ENCODE data around the gene EPC2. TPM values are rescaled to one million over a fixed set of nuclear protein-coding genes. Genes with fewer than 3 reads are reported as not detected.

EPC2 gene
- total and polyA plus RNA-seq, 2 donors from 2014 or later: 7.2 to 43.9 TPM

GRCh38 chr2:148742373-148742772, 97.8 kb downstream of the EPC2 start:
- H3K27me3 ChIP-seq (ENCODE audit: control insufficient read depth, insufficient read depth, low read length): no peaks in the 10 kb centered on the region
- FAIRE-seq: no peak
- no peak overlapping the region for H3K9ac ChIP-seq (ENCODE audit: low read length in 3 of 3)
- H3K4me1 ChIP-seq (ENCODE audit: control insufficient read depth in 2 of 3, insufficient read depth in 2 of 3, low read depth in 1 of 3, low read length in 3 of 3): no peaks in the 10 kb centered on the region
- no peak for DNase-seq
- no peak for TF ChIP-seq CTCF (IDR thresholded peaks at IDR 0.05; ENCODE audit: borderline replicate concordance, extremely low read depth, insufficient read depth)
- no peaks in the 10 kb centered on the region for H3K9me3 ChIP-seq (ENCODE audit: control insufficient read depth in 2 of 3, insufficient read depth in 1 of 3, low read length in 3 of 3)
- no peak overlapping the region for H3K27ac ChIP-seq (ENCODE audit: low read depth in 2 of 2, low read length in 2 of 2)
- intact Hi-C loops (cut with DNase I): no loop called here
- H3K36me3 ChIP-seq (ENCODE audit: control insufficient read depth in 2 of 3, insufficient read depth in 3 of 3, low read length in 3 of 3): no peaks in the 10 kb centered on the region
- no peak overlapping the region for H3K4me3 ChIP-seq (ENCODE audit: low read length in 3 of 3)

GRCh38 chr2:148745151-148745851, 100.8 kb downstream of the EPC2 start:
- Histone ChIP-seq H3K27ac (ENCODE audit: low read depth in 2 of 2, low read length in 2 of 2) (no peak overlapping the region), H3K4me3 (ENCODE audit: low read length in 3 of 3) (no peak overlapping the region), H3K4me1 (ENCODE audit: control insufficient read depth in 2 of 3, insufficient read depth in 2 of 3, low read depth in 1 of 3, low read length in 3 of 3) (no peaks in the 10 kb centered on the region), H3K9me3 (ENCODE audit: control insufficient read depth in 2 of 3, insufficient read depth in 1 of 3, low read length in 3 of 3) (no peaks in the 10 kb centered on the region), H3K36me3 (ENCODE audit: control insufficient read depth in 2 of 3, insufficient read depth in 3 of 3, low read length in 3 of 3) (no peaks in the 10 kb centered on the region), H3K27me3 (ENCODE audit: control insufficient read depth, insufficient read depth, low read length) (no peaks in the 10 kb centered on the region), H3K9ac (ENCODE audit: low read length in 3 of 3) (no peak overlapping the region)
- no peak for DNase-seq
- intact Hi-C loops (cut with DNase I): no loop called here
- no peak for TF ChIP-seq CTCF (IDR thresholded peaks at IDR 0.05; ENCODE audit: borderline replicate concordance, extremely low read depth, insufficient read depth)
- FAIRE-seq: no peak

- intact Hi-C loops (cut with DNase I): no loop called here
- DNase-seq: no peak
- H3K9ac ChIP-seq (ENCODE audit: low read length in 3 of 3): no peak overlapping the region
- H3K9me3 ChIP-seq (ENCODE audit: control insufficient read depth in 2 of 3, insufficient read depth in 1 of 3, low read length in 3 of 3): no peaks in the 10 kb centered on the region
- no peak for TF ChIP-seq CTCF (IDR thresholded peaks at IDR 0.05; ENCODE audit: borderline replicate concordance, extremely low read depth, insufficient read depth)
- no peak overlapping the region for H3K4me3 ChIP-seq (ENCODE audit: low read length in 3 of 3)
- no peak for FAIRE-seq
- H3K27me3 ChIP-seq (ENCODE audit: control insufficient read depth, insufficient read depth, low read length): no peaks in the 10 kb centered on the region
- no peak overlapping the region for H3K27ac ChIP-seq (ENCODE audit: low read depth in 2 of 2, low read length in 2 of 2)
- no peaks in the 10 kb centered on the region for H3K36me3 ChIP-seq (ENCODE audit: control insufficient read depth in 2 of 3, insufficient read depth in 3 of 3, low read length in 3 of 3)
- no peaks in the 10 kb centered on the region for H3K4me1 ChIP-seq (ENCODE audit: control insufficient read depth in 2 of 3, insufficient read depth in 2 of 3, low read depth in 1 of 3, low read length in 3 of 3)
Observed at GRCh38 chr2:148746973-148747372, 102.4 kb downstream of the EPC2 start.

- Histone ChIP-seq H3K27me3 (ENCODE audit: control insufficient read depth, insufficient read depth, low read length) (no peaks in the 10 kb centered on the region), H3K4me1 (ENCODE audit: control insufficient read depth in 2 of 3, insufficient read depth in 2 of 3, low read depth in 1 of 3, low read length in 3 of 3) (no peaks in the 10 kb centered on the region), H3K9me3 (ENCODE audit: control insufficient read depth in 2 of 3, insufficient read depth in 1 of 3, low read length in 3 of 3) (no peaks in the 10 kb centered on the region), H3K27ac (ENCODE audit: low read depth in 2 of 2, low read length in 2 of 2) (no peak overlapping the region), H3K4me3 (ENCODE audit: low read length in 3 of 3) (no peak overlapping the region), H3K36me3 (ENCODE audit: control insufficient read depth in 2 of 3, insufficient read depth in 3 of 3, low read length in 3 of 3) (no peaks in the 10 kb centered on the region), H3K9ac (ENCODE audit: low read length in 3 of 3) (no peak overlapping the region)
- DNase-seq (no peak), FAIRE-seq (no peak)
- TF ChIP-seq CTCF (IDR thresholded peaks at IDR 0.05; ENCODE audit: borderline replicate concordance, extremely low read depth, insufficient read depth): no peak
- intact Hi-C loops (cut with DNase I): no loop called here
Observed at GRCh38 chr2:148751907-148752306, 107.4 kb downstream of the EPC2 start.

Measured in kidney (tissue), 14 donors.